Muscle of arm (tissue), 12 donors: Measurements from ENCODE around the gene NFKBIA. TPM values are rescaled to one million over a fixed set of nuclear protein-coding genes. Genes with fewer than 3 reads are reported as not detected.

Experiments
- polyA plus RNA-seq, 12 donors: library from polyadenylated mRNA; unstranded; fragments of 120-200 nt; gene quantifications; one replicate each; pipeline ENCODE4 v1.2.1, GENCODE V29; 2013; ENCODE audit not compliant: insufficient read length in 12 of 12

Gene NFKBIA
- polyA plus RNA-seq, 12 donors = 29.3 to 95.4 (median 48.3) TPM; not detected in 1

Other genes starting within 250 kb of the NFKBIA start
- gene PSMA6, start 112.4 kb downstream of the NFKBIA start, polyA plus RNA-seq = 100 to 1,000 TPM in 11 of 12 donors, not detected in 1; 141 to 250 (median 198) TPM
- under 1 TPM in 2 of 12 donors, not detected in 10; 0.04 to 0.11 TPM for gene INSM2, start 129.4 kb upstream of the NFKBIA start, polyA plus RNA-seq